HepG2 (cell line): ENCODE results near the gene ANKUB1. TPM values are rescaled to one million over a fixed set of nuclear protein-coding genes. Genes with fewer than 3 reads are reported as not detected.
A peak's percentile ranks its signal among the peaks of the same experiment; 100 is the strongest.

Experiments
- CCDC6 ChIP-seq: sonication (generic); formaldehyde crosslinking; IDR thresholded peaks from 2 replicates; pipeline ENCODE4 v1.8.1; 2022; ENCODE audit warnings: mild to moderate bottlenecking, missing genetic modification reagents, moderate library complexity
- CSRNP1 ChIP-seq: sonication (generic); formaldehyde crosslinking; IDR thresholded peaks from 2 replicates; pipeline ENCODE4 v1.8.1; 2023; ENCODE audit warnings: mild to moderate bottlenecking, missing genetic modification reagents
- E2F2 ChIP-seq: sonication (generic); formaldehyde crosslinking; IDR thresholded peaks from 2 replicates; pipeline ENCODE4 v1.4.0; 2020; ENCODE audit warnings: missing genetic modification reagents, borderline replicate concordance
- EP300 ChIP-seq, 3 experiments: sonication (generic) in 1 of 3; formaldehyde crosslinking in 1 of 3; IDR thresholded peaks; 2 replicates each; pipeline versions ENCODE4 v1.5.1 to v1.6.1; 2011 to 2020; ENCODE audit warnings: low read depth in 2 of 3, low read length in 2 of 3, borderline replicate concordance in 1 of 3, improper control_type of control experiment in 1 of 3, mild to moderate bottlenecking in 1 of 3, missing genetic modification reagents in 1 of 3, moderate library complexity in 1 of 3
- GFI1 ChIP-seq: sonication (generic); formaldehyde crosslinking; IDR thresholded peaks from 2 replicates; pipeline ENCODE4 v1.5.0; 2020; ENCODE audit warnings: missing genetic modification reagents, mild to moderate bottlenecking, borderline replicate concordance
- GPBP1L1 ChIP-seq: sonication (generic); formaldehyde crosslinking; IDR thresholded peaks from 2 replicates; pipeline ENCODE4 v1.5.0; 2020; ENCODE audit warnings: mild to moderate bottlenecking, missing genetic modification reagents
- KDM3A ChIP-seq: IDR thresholded peaks from 2 replicates; pipeline ENCODE4 v1.6.1; 2018; ENCODE audit warnings: low read depth, missing compliant biosample characterization
- NKX3-1 ChIP-seq: sonication (generic); formaldehyde crosslinking; IDR thresholded peaks from 2 replicates; pipeline ENCODE4 v1.5.0; 2020; ENCODE audit warnings: missing genetic modification reagents
- RARG ChIP-seq: sonication (generic); formaldehyde crosslinking; IDR thresholded peaks from 2 replicates; pipeline ENCODE4 v1.4.0; 2020; ENCODE audit warnings: low read depth, mild to moderate bottlenecking, missing genetic modification reagents
- REL ChIP-seq: sonication (generic); formaldehyde crosslinking; conservative IDR thresholded peaks from 2 replicates; pipeline ENCODE4 v1.8.0; 2022; ENCODE audit warnings: mild to moderate bottlenecking, missing genetic modification reagents, moderate library complexity
- SP4 ChIP-seq: sonication (generic); formaldehyde crosslinking; IDR thresholded peaks from 2 replicates; pipeline ENCODE4 v1.8.1; 2023; ENCODE audit warnings: mild to moderate bottlenecking, missing genetic modification reagents
- SRSF4 ChIP-seq: fragments of 200-400 bp; formaldehyde crosslinking; IDR thresholded peaks from one replicate; pipeline ENCODE4 v1.6.1; 2018; ENCODE audit warnings: mild to moderate bottlenecking, low read depth, low read length, moderate library complexity; ENCODE audit not compliant: poor library complexity, severe bottlenecking
- STAT6 ChIP-seq: sonication (generic); formaldehyde crosslinking; IDR thresholded peaks from 2 replicates; pipeline ENCODE4 v1.4.0; 2020; ENCODE audit warnings: missing genetic modification reagents, mild to moderate bottlenecking, borderline replicate concordance
- TAF15 ChIP-seq: fragments of 200-400 bp; formaldehyde crosslinking; IDR thresholded peaks from one replicate; pipeline ENCODE4 v1.6.1; 2018; ENCODE audit warnings: mild to moderate bottlenecking, low read depth, low read length; ENCODE audit not compliant: poor library complexity, severe bottlenecking
- ZBTB14 ChIP-seq: sonication (generic); formaldehyde crosslinking; IDR thresholded peaks from 2 replicates; pipeline ENCODE4 v1.4.0; 2020; ENCODE audit warnings: missing genetic modification reagents
- ZBTB49 ChIP-seq: sonication (generic); formaldehyde crosslinking; IDR thresholded peaks from 2 replicates; pipeline ENCODE4 v1.4.0; 2020; ENCODE audit warnings: missing genetic modification reagents, borderline replicate concordance
- ZNF225 ChIP-seq: sonication (generic); formaldehyde crosslinking; IDR thresholded peaks from 2 replicates; pipeline ENCODE4 v1.4.0; 2020; ENCODE audit warnings: mild to moderate bottlenecking, missing genetic modification reagents
- ZNF33B ChIP-seq: sonication (generic); formaldehyde crosslinking; IDR thresholded peaks from 2 replicates; pipeline ENCODE4 v1.5.1; 2020; ENCODE audit warnings: mild to moderate bottlenecking, missing genetic modification reagents
- polyA plus RNA-seq, 8 experiments: library from polyadenylated mRNA; depleted of rRNA in 3 of 8; stranded (reverse) in 7 of 8; unstranded in 1 of 8; fragments of >200 nt; fragmentation: Illumina TruSeq in 4 of 8; extraction: Trizol in 4 of 8; gene quantifications; 2 replicates each; pipeline versions ENCODE4 v1.2.1 to v1.2.3, GENCODE V29; 2011 to 2016; ENCODE audit warnings: low read depth in 4 of 8, missing spikeins in 1 of 8, mixed read lengths in 1 of 8; ENCODE audit not compliant: insufficient read depth in 1 of 8
- total RNA-seq, 5 experiments: library from RNA; depleted of rRNA; stranded (reverse); fragments of >200 nt; fragmentation: Illumina TruSeq; extraction: Trizol; gene quantifications; 2 replicates each; pipeline ENCODE4 v1.2.3, GENCODE V29; 2016; ENCODE audit warnings: low read depth in 1 of 5

The ANKUB1 gene
- total and polyA plus RNA-seq, 2 of the 13 experiments (the other 11 are each of a cell fraction or from before 2014, with no cell fraction given) = not detected

- TF ChIP-seq ZBTB49 (CRISPR knock-in tag) = no peak
- no peak for TF ChIP-seq ZBTB14 (CRISPR knock-in tag)
- TF ChIP-seq ZNF33B (CRISPR knock-in tag) = peak; percentile 47; the same call in 1 of the 2 replicates
- TF ChIP-seq GPBP1L1 = no peak
- 0 out of 2 replicates have a peak, but pooled peaks have one; percentile 46 for TF ChIP-seq GFI1 (CRISPR knock-in tag)
- no peak for TF ChIP-seq RARG (CRISPR knock-in tag)
- TF ChIP-seq TAF15 = no peak
- no peak for TF ChIP-seq STAT6 (CRISPR knock-in tag)
- no peak; the same call in 1 of the 2 replicates for TF ChIP-seq SP4
- TF ChIP-seq KDM3A (CRISPR knock-in tag) = no peak
- peak; percentile 26; the same call in 1 of the 2 replicates for TF ChIP-seq CSRNP1 (CRISPR knock-in tag)
- TF ChIP-seq E2F2 (CRISPR knock-in tag) = no peak
- TF ChIP-seq EP300 (IDR thresholded peaks at IDR 0.05; ENCODE audit: low read depth in 2 of 2, low read length in 2 of 2) = no peak
- TF ChIP-seq EP300 (CRISPR knock-in tag; IDR thresholded peaks at IDR 0.05; ENCODE audit: borderline replicate concordance) = no peak
- TF ChIP-seq REL (CRISPR knock-in tag) = no peak
- TF ChIP-seq SRSF4 = no peak
- no peak for TF ChIP-seq CCDC6 (CRISPR knock-in tag)
- no peak for TF ChIP-seq ZNF225 (CRISPR knock-in tag)
- TF ChIP-seq NKX3-1 (CRISPR knock-in tag) = no peak
These were observed 19.8 kb upstream of the ANKUB1 start (continued) for GRCh38 chr3:149812165-149812605.
